Gastroesophageal sphincter (tissue), 3 donors: ENCODE results near the gene NYAP1.
"Not testable (repeated sequence)": the region's sequence is repeated elsewhere in the genome, so short reads cannot be mapped to it uniquely, and the experiment has no call there.

ENCODE experiments used
- POLR2A ChIP-seq, 2 donors: fragments of 450-650 bp; IDR thresholded peaks; one replicate each; pipeline ENCODE4 v1.6.1; 2017; ENCODE audit warnings: antibody characterized with exemption in 2 of 2, mild to moderate bottlenecking in 2 of 2, moderate library complexity in 1 of 2
- TF ChIP-seq, protein P1 (sequence below), 4 experiments: fragments of 200-600 bp in 2 of 4; fragments of 450-650 bp in 2 of 4; sonication (generic) in 1 of 4; IDR thresholded peaks; one replicate each; pipeline ENCODE4 v1.5.1; 2017 to 2019; ENCODE audit warnings: antibody characterized with exemption in 4 of 4, mild to moderate bottlenecking in 2 of 4, moderate library complexity in 2 of 4

DNA sequence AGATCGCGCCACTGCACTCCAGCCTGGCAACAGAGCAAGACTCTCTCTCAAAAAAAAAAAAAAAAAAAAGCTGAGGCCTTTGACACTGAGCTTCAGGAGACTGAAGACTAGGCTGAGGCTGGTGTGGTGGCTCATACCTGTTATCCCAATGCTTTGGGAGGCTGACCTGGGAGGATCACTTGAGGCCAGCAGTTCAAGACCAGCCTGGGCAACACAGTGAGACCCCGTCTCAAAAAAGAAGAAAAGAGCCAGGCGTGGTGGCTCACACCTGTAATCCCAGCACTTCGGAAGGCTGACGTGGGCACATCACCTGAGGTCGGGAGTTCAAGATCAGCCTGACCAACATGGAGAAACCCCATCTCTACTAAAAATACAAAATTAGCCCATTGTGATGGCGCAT, 36.4 kb upstream of the NYAP1 start:
- TF ChIP-seq, protein P1, sequence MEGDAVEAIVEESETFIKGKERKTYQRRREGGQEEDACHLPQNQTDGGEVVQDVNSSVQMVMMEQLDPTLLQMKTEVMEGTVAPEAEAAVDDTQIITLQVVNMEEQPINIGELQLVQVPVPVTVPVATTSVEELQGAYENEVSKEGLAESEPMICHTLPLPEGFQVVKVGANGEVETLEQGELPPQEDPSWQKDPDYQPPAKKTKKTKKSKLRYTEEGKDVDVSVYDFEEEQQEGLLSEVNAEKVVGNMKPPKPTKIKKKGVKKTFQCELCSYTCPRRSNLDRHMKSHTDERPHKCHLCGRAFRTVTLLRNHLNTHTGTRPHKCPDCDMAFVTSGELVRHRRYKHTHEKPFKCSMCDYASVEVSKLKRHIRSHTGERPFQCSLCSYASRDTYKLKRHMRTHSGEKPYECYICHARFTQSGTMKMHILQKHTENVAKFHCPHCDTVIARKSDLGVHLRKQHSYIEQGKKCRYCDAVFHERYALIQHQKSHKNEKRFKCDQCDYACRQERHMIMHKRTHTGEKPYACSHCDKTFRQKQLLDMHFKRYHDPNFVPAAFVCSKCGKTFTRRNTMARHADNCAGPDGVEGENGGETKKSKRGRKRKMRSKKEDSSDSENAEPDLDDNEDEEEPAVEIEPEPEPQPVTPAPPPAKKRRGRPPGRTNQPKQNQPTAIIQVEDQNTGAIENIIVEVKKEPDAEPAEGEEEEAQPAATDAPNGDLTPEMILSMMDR (IDR thresholded peaks at IDR 0.05) = not testable (repeated sequence)
- not testable (repeated sequence) for TF ChIP-seq POLR2A (IDR thresholded peaks at IDR 0.05)
